AG04450 (cell line): ENCODE data around the gene LAIR2. TPM values are rescaled to one million over a fixed set of nuclear protein-coding genes. Genes with fewer than 3 reads are reported as not detected.

Experiments used
- CTCF ChIA-PET: fragments of 300-600, 350-600 bp; formaldehyde crosslinking; extraction: SDS; loops from one replicate; lab custom pipeline; 2022; ENCODE audit warnings: antibody characterized with exemption, inconsistent platforms; lab: Charles Lee
- POLR2A ChIA-PET: fragments of 350-600 bp; formaldehyde crosslinking; extraction: SDS; loops from one replicate; lab custom pipeline; 2021; ENCODE audit warnings: antibody characterized with exemption, inconsistent platforms; lab: Yijun Ruan, JAX
- DNase-seq: peaks from one replicate; pipeline ENCODE4 v3.0.0-alpha.2; 2011; ENCODE audit warnings: low read depth, low spot score
- H3K27ac ChIP-seq: one replicate; pipeline ENCODE4 v1.5.1; 2012; ENCODE audit warnings: low read depth, low read length, control low read depth
- H3K27me3 ChIP-seq: one replicate; pipeline ENCODE4 v1.6.0; 2012; ENCODE audit warnings: low read length; ENCODE audit not compliant: control insufficient read depth, insufficient read depth
- H3K4me3 ChIP-seq: 2 replicates; pipeline ENCODE4 v1.5.1; 2011; ENCODE audit warnings: mild to moderate bottlenecking, low read depth, low read length, control low read depth
- H3K9me3 ChIP-seq: 2 replicates; pipeline ENCODE4 v1.5.1; 2012; ENCODE audit warnings: low read length; ENCODE audit not compliant: control insufficient read depth, insufficient read depth
- CTCF ChIP-seq: IDR thresholded peaks from 2 replicates; pipeline ENCODE4 v1.5.1; 2011; ENCODE audit warnings: low read depth, low read length, control low read depth, inconsistent platforms
- polyA plus RNA-seq: library from polyadenylated mRNA; depleted of rRNA; stranded (reverse); fragments of >200 nt; gene quantifications from 2 replicates; pipeline ENCODE4 v1.2.3, GENCODE V29; 2011

The LAIR2 gene
- polyA plus RNA-seq, 1 experiment: not detected

- H3K9me3 ChIP-seq: peaks cover 53% of the 10 kb centered on the region
- no peak for TF ChIP-seq CTCF
- POLR2A ChIA-PET: no interaction called here
- no peak for DNase-seq
- H3K27me3 ChIP-seq: no peaks in the 10 kb centered on the region
- CTCF ChIA-PET: no interaction called here
- no peak overlapping the region for H3K4me3 ChIP-seq
- H3K27ac ChIP-seq: no peak overlapping the region
These were observed 34.3 kb downstream of the LAIR2 start for GRCh38 chr19:54536956-54537355.

- DNase-seq: no peak
- ChIA-PET POLR2A (no interaction called here), CTCF (no interaction called here)
- no peak for TF ChIP-seq CTCF
- no peak overlapping the region for H3K27ac ChIP-seq
- H3K4me3 ChIP-seq: no peak overlapping the region
- no peaks in the 10 kb centered on the region for H3K27me3 ChIP-seq
- peaks cover 47% of the 10 kb centered on the region for H3K9me3 ChIP-seq
These were observed 39.1 kb downstream of the LAIR2 start for GRCh38 chr19:54541712-54542111.

GRCh38 chr19:54548806-54549205 lies 46.2 kb downstream of the LAIR2 start:
- H3K27me3 ChIP-seq: no peaks in the 10 kb centered on the region
- H3K4me3 ChIP-seq: no peak overlapping the region
- POLR2A ChIA-PET: no interaction called here
- DNase-seq: no peak
- no peak overlapping the region for H3K27ac ChIP-seq
- CTCF ChIA-PET: no interaction called here
- no peak for TF ChIP-seq CTCF
- peaks cover 54% of the 10 kb centered on the region for H3K9me3 ChIP-seq

GRCh38 chr19:54549224-54549623 lies 46.6 kb downstream of the LAIR2 start:
- H3K27me3 ChIP-seq: no peaks in the 10 kb centered on the region
- H3K4me3 ChIP-seq: no peak overlapping the region
- TF ChIP-seq CTCF: no peak
- H3K9me3 ChIP-seq: peaks cover 58% of the 10 kb centered on the region
- ChIA-PET CTCF (no interaction called here), POLR2A (no interaction called here)
- no peak overlapping the region for H3K27ac ChIP-seq
- no peak for DNase-seq

- Histone ChIP-seq H3K27ac (no peak overlapping the region), H3K9me3 (peaks cover 60% of the 10 kb centered on the region), H3K27me3 (no peaks in the 10 kb centered on the region), H3K4me3 (no peak overlapping the region)
- CTCF ChIA-PET: interaction anchor here (0.6 kb wide), 1 partner anchor 441 kb away, joined by 4 read pairs; no protein-coding TSS in a partner anchor
- POLR2A ChIA-PET: no interaction called here
- no peak for DNase-seq
- no peak for TF ChIP-seq CTCF
These were observed 48.7 kb downstream of the LAIR2 start for GRCh38 chr19:54551293-54551692.
